NOMO-1 treated with dmso at 0.1 percent for 144 hours (cell line): ENCODE measurements around the gene ATP11A.

Experiments
- DNase-seq: peaks from one replicate; lab custom pipeline; 2025; ENCODE audit not compliant: unreplicated experiment; lab: John Stamatoyannopoulos, UW

Gene ATP11A

GRCh38 chr13:112756967-112757758 is 67.3 kb downstream of the ATP11A start:
- no peak for DNase-seq

GRCh38 chr13:112757759-112758086 is 67.9 kb downstream of the ATP11A start:
- no peak for DNase-seq

DNA sequence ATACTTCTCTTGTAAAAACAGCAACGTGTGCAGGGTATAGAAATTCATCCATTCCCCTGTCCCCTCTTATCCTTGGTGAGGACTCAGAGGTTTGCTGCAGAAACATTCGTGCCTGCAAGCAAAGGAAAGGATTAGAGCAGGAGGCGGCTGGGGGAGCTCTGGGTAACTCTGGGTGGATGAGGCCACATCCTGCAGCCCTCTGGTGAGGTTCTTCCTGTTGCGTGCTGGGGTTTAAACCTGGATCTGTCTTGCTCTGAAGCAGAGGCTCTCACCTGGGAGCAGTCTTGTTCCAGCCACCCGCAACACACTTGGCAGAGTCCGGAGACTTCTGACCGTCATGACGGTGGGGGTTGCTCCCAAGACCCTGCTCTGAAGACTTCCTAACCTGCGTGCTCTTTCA is 69.2 kb downstream of the ATP11A start:
- no peak for DNase-seq

GRCh38 chr13:112759827-112760226 is 70.0 kb downstream of the ATP11A start:
- no peak for DNase-seq

DNA sequence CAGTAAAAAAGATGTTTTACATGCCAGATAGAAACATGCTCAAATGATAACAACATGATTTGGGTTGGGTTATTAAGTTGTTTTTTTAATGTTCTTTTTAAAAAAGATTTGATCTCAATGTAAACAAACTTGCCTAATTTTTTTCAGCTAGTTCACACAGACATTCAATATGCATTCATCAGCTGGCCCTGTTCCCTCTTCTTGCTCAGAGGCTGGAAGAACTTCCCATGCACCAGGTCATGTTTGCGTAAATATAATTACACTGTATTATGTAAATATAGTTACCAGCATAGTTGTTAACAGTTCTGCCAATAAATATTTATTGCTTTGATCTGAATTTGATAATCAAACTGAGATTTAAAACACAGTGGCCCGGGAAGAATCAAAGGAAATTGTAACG is 70.6 kb downstream of the ATP11A start:
- DNase-seq, result no peak

- no peak for DNase-seq
Measured at GRCh38 chr13:112760931-112761330, 71.1 kb downstream of the ATP11A start.

DNA sequence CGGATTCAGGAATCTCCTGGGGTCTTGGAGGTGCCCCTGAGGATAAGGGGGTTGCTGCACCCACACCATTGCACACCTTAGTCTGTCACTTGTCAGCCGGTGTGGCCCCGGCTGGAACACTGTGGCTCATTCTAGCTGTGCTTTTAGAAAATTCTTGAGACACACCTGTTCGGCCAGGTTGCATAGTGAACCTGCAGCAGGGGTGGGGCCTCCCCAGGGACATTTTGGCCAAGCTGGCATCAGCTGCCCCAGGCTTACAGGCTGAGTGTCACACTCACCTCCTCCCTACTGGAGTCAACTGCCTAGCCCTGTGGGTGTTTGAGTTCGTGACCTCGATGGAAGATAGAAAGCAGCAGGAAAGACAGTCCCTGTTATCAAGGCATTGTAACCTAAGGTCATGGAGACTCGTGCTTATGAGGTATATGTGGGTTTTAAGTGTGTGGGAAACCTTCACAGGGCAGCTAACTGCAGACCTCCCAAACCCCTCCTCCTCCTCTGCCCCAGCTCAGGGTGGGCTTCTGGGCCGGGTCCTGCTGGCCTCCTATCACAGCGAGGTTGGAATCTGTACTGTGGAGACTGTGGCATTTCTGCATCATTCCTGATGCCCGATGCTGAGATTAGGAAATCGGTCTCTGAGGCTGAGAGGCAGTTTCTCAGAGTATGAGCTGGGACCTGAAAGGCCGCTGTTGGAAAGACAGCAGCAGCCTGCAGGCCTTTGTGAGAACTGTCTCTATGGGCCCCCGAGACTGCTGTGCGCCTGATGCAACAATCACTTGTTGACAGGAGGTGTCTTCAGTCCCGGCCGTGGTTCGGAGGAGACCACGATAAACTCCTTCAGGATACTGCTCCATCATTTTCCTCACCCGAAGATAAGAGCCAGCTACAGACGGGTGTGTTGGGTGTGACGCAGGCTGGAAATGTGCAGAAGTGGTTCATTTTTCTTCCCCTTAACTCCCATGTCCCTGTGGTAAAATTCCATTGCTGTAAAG is 72.2 kb downstream of the ATP11A start:
- DNase-seq, result no peak

DNA sequence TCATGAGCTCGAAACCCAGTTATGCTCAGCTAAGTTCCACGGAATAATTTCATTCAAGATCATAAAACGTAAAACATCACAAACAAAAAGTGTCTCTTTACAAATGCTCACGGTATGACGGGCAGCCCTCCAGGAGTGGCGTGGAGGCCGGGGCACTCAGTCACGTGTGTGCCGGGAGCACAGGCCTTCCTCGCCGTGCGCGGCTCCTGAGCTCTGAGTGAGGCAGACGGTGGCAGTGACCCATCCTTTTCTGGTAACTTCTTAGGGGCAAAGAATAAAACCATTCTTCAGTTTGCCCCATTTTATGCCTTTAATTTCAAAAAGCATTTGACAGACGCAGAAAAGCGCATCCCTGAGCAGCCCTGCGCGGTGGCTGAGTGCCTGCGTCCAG is 72.8 kb downstream of the ATP11A start:
- no peak for DNase-seq

DNA sequence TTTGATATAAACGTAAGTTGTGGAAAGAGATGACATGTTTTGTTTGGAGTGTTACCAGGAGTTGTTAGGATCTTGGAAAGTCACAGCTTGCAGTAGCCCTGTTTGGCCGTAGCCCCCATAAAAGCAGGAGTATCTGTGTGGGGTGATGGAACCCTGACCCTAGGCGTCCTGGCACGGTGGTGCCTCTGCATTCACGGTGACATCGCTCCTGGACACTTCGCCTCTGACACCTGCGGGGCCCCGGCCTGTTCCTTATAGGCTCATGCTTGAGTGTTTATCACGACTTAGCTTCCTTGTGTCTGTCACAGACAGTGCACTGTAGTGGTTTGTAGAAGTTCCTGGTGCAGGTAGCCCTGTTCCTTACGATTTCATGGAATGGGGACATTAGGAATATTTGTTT is 74.2 kb downstream of the ATP11A start:
- no peak for DNase-seq

DNA sequence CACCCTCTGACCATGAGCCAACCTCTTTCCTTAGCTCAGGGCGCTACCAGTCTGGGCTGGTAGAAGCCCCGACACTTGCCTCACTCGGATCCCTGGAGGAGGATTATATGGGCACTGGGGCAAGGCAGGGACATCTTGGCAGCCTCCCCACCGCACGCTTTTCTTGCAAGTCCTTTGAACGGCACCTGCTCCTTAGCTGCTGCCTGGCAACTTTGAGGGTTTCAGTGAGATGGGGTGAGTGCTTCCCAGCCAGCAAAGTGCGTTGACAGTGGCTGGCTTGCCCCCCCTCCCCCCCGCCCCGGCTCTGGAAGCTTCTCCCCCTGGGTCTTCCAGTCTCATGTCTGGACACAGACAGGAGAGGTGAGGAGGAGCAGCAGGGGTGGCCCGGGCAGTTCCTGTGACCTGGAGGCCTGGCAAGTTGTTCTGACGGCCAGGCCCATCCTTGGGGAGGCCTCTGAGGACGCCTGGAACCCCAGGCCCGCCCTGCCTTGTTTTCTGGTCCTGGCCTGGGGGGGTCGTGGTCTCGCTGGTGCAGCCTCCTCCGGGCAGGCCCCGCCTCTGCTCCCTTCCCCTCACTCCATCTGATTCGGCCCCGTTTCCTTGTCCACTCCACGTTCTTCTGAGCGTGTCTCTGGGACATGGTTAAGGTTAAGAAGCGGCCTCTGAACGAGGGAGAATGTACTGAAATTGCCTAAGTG is 75.2 kb downstream of the ATP11A start:
- DNase-seq, result no peak

DNA sequence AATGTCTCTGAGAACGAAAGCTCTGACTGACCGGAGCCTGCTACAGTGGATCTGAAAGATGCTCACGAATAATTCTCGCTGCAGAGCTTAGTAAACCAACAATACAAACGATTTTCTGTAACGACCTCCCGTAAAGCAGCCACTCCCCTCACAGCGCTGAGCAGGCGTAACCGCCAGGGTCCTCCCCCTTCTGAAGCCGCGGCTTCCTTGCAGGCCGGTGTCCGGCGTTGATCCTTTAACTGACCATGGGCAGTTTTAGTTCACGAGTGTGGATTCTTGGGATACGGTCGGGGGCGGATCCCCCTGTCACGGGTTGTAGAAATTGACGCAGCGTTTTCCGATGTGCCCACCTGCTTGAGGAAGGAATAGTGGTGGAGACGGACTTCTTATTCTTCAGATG is 75.9 kb downstream of the ATP11A start:
- DNase-seq, result no peak

DNA sequence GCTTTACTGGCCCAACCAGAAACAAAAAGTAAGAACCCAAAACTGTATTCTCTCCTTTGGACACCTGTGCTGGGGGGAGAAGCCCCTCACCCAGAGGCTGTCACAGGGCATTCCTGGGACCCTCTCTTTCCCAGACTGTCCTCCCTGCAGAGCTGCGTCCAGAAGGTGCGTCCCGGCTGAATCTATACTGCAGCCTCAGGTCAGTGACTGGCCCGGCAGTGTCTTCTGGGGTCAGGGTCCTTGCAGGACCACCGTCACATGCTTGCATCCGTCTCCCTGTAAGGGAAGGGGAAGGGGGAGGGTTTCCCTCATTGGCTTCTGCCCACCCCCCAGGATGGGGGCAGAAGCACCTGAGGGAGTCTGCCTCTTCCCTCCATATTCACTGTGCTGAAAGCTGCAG is 76.5 kb downstream of the ATP11A start:
- no peak for DNase-seq

DNA sequence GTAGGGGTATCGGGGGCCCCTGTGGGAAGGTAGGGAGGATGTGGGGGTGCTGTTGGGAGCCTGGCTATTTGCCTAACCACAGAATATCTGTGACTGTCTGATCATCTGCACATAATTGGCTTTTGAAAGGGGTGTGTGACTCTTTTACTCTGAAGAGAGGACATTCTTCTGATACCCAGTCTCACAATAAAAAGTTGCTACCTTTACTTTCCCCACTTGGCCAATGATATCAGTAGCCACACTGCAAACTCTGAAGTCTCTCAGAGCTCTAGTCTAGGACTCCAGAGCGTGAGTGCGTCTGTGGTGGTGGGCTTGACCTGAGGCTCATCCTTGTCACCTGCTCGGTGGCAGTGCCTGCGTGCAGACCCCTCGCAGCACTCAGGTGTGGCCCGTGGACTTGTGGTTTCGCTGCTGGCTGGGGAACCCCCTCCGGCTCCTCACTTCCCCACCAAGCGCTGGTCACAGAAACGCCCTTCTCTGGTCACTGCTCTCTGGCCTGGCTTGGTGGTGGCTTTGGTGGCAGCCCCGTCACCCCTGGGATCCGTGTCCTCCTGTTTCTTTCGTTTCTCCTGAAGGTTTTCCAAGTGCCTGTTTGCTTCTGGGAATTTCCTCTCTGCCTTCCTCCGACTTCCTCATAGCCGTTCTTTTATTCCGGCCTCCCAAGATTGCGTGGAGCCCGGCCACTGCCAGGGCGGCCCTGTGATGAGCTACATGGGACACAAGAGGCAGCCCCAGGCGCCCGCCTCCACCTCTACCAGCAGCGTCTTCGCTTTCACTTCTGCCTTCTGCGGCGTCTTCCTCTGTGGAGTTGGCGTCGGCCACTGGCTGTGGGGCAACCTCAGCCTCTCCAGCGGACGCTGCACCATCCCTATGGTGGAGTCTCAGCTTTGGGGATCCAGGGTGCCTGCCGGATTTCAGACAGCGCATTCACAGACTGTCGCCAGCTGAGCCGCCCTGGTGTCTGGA is 78.0 kb downstream of the ATP11A start:
- peak; percentile 85 for DNase-seq

GRCh38 chr13:112768795-112769481 is 79.1 kb downstream of the ATP11A start:
- DNase-seq, result no peak

DNA sequence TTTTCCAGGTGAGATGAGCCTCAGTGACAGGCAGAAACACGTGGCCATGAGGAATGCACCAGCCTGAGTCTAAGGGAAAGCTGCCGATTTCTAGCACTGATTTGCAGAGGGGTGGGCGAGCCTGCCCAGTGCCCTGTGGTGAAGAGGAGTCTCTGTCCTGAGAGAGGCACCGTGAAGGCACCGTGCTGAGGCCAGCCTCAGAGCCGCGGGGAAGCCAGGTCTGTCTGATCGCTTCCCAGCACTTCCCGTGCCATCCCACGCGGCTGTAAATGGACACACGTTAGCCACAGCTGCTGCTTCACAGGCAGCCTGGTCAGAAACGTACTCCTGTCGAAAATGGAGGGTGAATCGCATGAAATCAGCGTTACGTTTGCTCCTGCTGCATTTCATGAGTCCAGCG is 79.8 kb downstream of the ATP11A start:
- no peak for DNase-seq

DNA sequence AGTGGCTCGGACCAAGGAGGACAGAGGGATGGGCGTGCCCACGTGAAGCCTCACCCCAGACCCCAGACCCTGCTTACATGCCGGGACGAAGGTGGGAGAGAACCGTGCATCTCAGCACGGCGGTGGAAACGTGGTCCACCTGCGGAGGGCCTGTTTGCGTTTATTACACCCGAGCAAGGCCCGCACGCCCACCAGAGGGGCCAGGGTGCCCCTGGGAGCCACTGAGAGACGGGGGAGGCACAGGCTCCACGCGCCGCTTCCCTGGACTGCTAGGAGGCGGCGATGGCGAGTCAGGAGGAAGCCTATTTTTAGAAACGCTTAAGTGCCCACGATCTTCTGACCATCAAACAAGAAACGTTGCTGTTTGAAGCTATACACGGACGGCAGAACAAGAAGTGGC is 80.7 kb downstream of the ATP11A start:
- no peak for DNase-seq

- DNase-seq, result no peak
Measured at GRCh38 chr13:112771139-112771876, 81.5 kb downstream of the ATP11A start.

DNA sequence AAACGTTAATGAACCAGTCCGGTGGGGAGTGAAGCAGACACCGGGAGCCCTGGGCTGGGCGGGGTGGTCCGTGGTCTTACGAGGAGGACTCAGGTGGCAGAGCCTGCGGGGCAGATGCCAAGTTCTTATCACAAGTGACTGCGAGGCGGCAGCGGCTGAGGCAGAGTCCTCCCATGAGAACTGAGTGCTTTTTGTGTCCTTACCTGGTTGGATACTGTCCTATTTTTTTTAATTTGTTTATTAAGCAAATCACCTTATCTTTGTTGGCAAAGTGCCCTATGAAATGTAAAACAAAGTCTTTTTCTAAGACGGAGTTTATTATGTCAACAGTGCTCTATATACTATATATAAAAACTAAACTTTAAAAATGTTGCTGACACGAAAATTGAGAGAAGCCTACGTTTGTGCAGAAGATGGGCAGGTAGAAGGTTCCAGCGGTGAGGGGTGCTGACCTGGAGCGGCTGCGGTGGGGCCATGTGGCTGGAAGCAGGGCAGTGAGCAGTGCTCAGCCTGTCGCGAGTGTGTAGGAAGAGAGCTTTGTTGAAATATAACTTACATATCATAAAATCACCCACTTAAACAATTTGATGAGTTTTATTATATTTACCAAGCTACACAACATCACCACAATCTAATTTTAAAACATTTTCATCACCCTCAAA is 82.2 kb downstream of the ATP11A start:
- DNase-seq, result no peak

DNA sequence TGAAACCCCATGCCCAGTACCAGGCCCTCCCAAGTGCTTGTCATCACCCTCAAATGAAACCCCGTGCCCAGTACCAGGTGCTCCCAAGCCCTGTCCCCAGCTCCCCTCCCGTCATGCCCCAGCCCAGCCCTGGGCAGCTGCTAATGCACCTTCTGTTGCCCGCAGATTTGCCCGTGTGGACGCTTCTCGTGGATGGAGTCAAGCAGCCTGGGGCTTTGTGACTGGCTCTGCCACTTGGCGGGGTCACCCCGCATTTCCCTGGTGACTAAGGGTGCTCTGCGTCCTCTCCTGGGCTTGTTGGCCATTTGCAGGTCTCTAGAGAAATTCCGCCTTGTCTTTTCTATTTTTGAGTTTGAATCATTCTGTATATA is 82.7 kb downstream of the ATP11A start:
- DNase-seq, result no peak
